Measurements from ENCODE around the gene SUN2. TPM values are rescaled to one million over a fixed set of nuclear protein-coding genes. Genes with fewer than 3 reads are reported as not detected.

The SUN2 gene
- total and polyA plus RNA-seq, 2 donors (not counting 3 experiments of a cell fraction or from before 2014, with no cell fraction given), result 76.7 to 133 TPM

- peaks cover 10 to 37% of the 10 kb centered on the region in 2 experiments for H3K36me3 ChIP-seq (ENCODE audit: control insufficient read depth in 2 of 2, extremely low read depth in 1 of 2, insufficient read depth in 2 of 2, low read length in 2 of 2)
- no peaks in the 10 kb centered on the region for H4K20me1 ChIP-seq (replicated peaks; ENCODE audit: control insufficient read depth, extremely low read depth, insufficient read depth, low read length)
- FAIRE-seq, result no peak
- H3K79me2 ChIP-seq (ENCODE audit: control insufficient read depth, insufficient read depth, low read length), result peaks cover 14% of the 10 kb centered on the region
- H3K4me1 ChIP-seq (ENCODE audit: control insufficient read depth, extremely low read depth, insufficient read depth, low read length), result peaks cover 12% of the 10 kb centered on the region
- POLR2A ChIA-PET, result no interaction called here
- CTCF ChIA-PET, result no interaction called here
- intact Hi-C loops (cut with micrococcal nuclease), result no loop called here
- H3K27me3 ChIP-seq (ENCODE audit: control insufficient read depth in 2 of 2, insufficient read depth in 2 of 2, low read length in 2 of 2), result no peaks in the 10 kb centered on the region
- no peaks in the 10 kb centered on the region for H3K9me3 ChIP-seq (replicated peaks; ENCODE audit: control insufficient read depth, insufficient read depth, low read length)
- H2AFZ ChIP-seq (ENCODE audit: low read depth, low read length), result no peak overlapping the region
- BruUV-seq (replicated peaks), result no TSS peak
- no peaks in the 10 kb centered on the region for H3K9me1 ChIP-seq (replicated peaks; ENCODE audit: control insufficient read depth, extremely low read depth, insufficient read depth, low read length)
- H3K27ac ChIP-seq (ENCODE audit: insufficient read depth, low read depth, low read length), result no peak overlapping the region
- no peak overlapping the region for H3K4me2 ChIP-seq (ENCODE audit: insufficient read depth, low read length)
- H3K9ac ChIP-seq (replicated peaks; ENCODE audit: extremely low read depth, insufficient read depth, low read length), result no peak overlapping the region
- TF ChIP-seq GATA2 (IDR thresholded peaks at IDR 0.05; ENCODE audit: insufficient read depth, insufficient read length, low read depth, low read length), result no peak
- TF ChIP-seq FOS (IDR thresholded peaks at IDR 0.05; ENCODE audit: borderline replicate concordance, insufficient read depth, low read length), result no peak
- TF ChIP-seq POLR2A (IDR thresholded peaks at IDR 0.05; ENCODE audit: low read depth, low read length), result no peak
- TF ChIP-seq JUN (IDR thresholded peaks at IDR 0.05; ENCODE audit: borderline replicate concordance, insufficient read depth, insufficient read length, low read depth), result no peak
- no peak for TF ChIP-seq MAX (IDR thresholded peaks at IDR 0.05; ENCODE audit: insufficient read depth, insufficient read length)
- TF ChIP-seq POLR2AphosphoS5 (IDR thresholded peaks at IDR 0.05; ENCODE audit: insufficient read depth, low read depth, low read length), result no peak
- TF ChIP-seq CTCF (IDR thresholded peaks at IDR 0.05; ENCODE audit: extremely low read depth in 1 of 2, insufficient read depth in 1 of 2, low read depth in 1 of 2, low read length in 2 of 2), result no peak
- TF ChIP-seq EZH2 (IDR thresholded peaks at IDR 0.05; ENCODE audit: borderline replicate concordance, low read depth, low read length, severe bottlenecking), result no peak
- no peak for TF ChIP-seq MYC (IDR thresholded peaks at IDR 0.05; ENCODE audit: low read depth, low read length)
- no peak overlapping the region for H3K4me3 ChIP-seq (replicated peaks in 1 of 3; ENCODE audit: insufficient read depth in 1 of 3, low read depth in 1 of 3, low read length in 3 of 3)
- dilution Hi-C loops (cut with MboI; ENCODE audit: extremely low pct_ligation_motif_present, low sequenced_read_pairs), result no loop called here
- no peak for DNase-seq (ENCODE audit: low read depth, low spot score)
These were observed 4.8 kb downstream of the SUN2 start for GRCh38 chr22:38751066-38751421.
